HG03558 (cell line): ENCODE measurements around the gene TCAP.

Experiments
- ATAC-seq: cut with Tn5 transposase; IDR thresholded peaks from one replicate; pipeline ENCODE4 v1.9.1; 2021; ENCODE audit warnings: moderate number of reproducible peaks; ENCODE audit not compliant: unreplicated experiment; ENCODE audit errors: extremely low read depth

Gene TCAP

GRCh38 chr17:39664581-39665561 lies at the start of gene TCAP:
Gene TCAP, plus strand, starts transcription at chr17:39665349. Its CDS starts 11 bp downstream, at chr17:39665360.
- no peak for ATAC-seq

GRCh38 chr17:39615434-39615833 lies 49.7 kb upstream of the TCAP start:
- no peak for ATAC-seq

GRCh38 chr17:39617100-39617445 lies 48.1 kb upstream of the TCAP start:
- no peak for ATAC-seq

GRCh38 chr17:39617446-39618245 lies 47.5 kb upstream of the TCAP start:
- no peak for ATAC-seq

- no peak for ATAC-seq
Measured at GRCh38 chr17:39618246-39618913, 46.8 kb upstream of the TCAP start.

GRCh38 chr17:39618956-39619785 lies 46.0 kb upstream of the TCAP start:
- ATAC-seq = no peak

GRCh38 chr17:39619786-39620101 lies 45.4 kb upstream of the TCAP start:
- ATAC-seq = no peak

- ATAC-seq = no peak
Measured at GRCh38 chr17:39621523-39622379, 43.4 kb upstream of the TCAP start.

GRCh38 chr17:39622380-39623006 lies 42.7 kb upstream of the TCAP start:
- ATAC-seq = no peak

GRCh38 chr17:39623356-39623950 lies 41.7 kb upstream of the TCAP start:
- no peak for ATAC-seq

- no peak for ATAC-seq
Measured at GRCh38 chr17:39624313-39624712, 40.8 kb upstream of the TCAP start.

- ATAC-seq = no peak
Measured at GRCh38 chr17:39625198-39625785, 39.9 kb upstream of the TCAP start.

- no peak for ATAC-seq
Measured at GRCh38 chr17:39626171-39627046, 38.7 kb upstream of the TCAP start, which contains the start of gene PPP1R1B. Gene PPP1R1B, plus strand, starts transcription at chr17:39626952. Its CDS starts 441 bp downstream, at chr17:39627393.

GRCh38 chr17:39627047-39627711 lies 38.0 kb upstream of the TCAP start:
- ATAC-seq = no peak

GRCh38 chr17:39627712-39628516 lies 37.2 kb upstream of the TCAP start:
- no peak for ATAC-seq
